SK-N-SH (cell line): ENCODE results near the gene PRIM1. TPM values are rescaled to one million over a fixed set of nuclear protein-coding genes. Genes with fewer than 3 reads are reported as not detected.
A peak's percentile ranks its signal among the peaks of the same experiment; 100 is the strongest.

Experiments
- CTCF ChIA-PET: fragments of 300-600, 350-600 bp; formaldehyde crosslinking; extraction: SDS; loops from one replicate; lab custom pipeline; 2021; lab: Yijun Ruan, JAX
- POLR2A ChIA-PET: fragments of 350-600 bp; sonication (Branson Sonifier 250); formaldehyde crosslinking; extraction: SDS; loops from one replicate; lab custom pipeline; 2020; ENCODE audit warnings: antibody characterized with exemption, inconsistent platforms; lab: Yijun Ruan, JAX
- DNase-seq: peaks from one replicate; pipeline ENCODE4 v3.0.0; 2012
- H2AFZ ChIP-seq: fragments of 200-600 bp; sonication (generic); 2 replicates; pipeline ENCODE4 v1.8.1; 2016; ENCODE audit warnings: antibody characterized with exemption, mild to moderate bottlenecking, low read depth
- H3F3A ChIP-seq: fragments of 200-600 bp; sonication (generic); replicated peaks from 2 replicates; pipeline ENCODE3; 2016; ENCODE audit warnings: antibody characterized with exemption, mild to moderate bottlenecking; ENCODE audit not compliant: insufficient read depth
- H3K27ac ChIP-seq, 2 experiments: fragments of 200-500 bp in 1 of 2; fragments of 200-600 bp in 1 of 2; sonication (Bioruptor generic) in 1 of 2; sonication (generic), shearing (Covaris generic) in 1 of 2; 2 replicates each; pipeline versions ENCODE4 v1.5.1 to v1.6.1; 2014 to 2016; ENCODE audit warnings: low read depth in 2 of 2, inconsistent platforms in 1 of 2, low read length in 1 of 2, mild to moderate bottlenecking in 1 of 2, mixed read lengths in 1 of 2
- H3K27me3 ChIP-seq: fragments of 200-600 bp; sonication (generic), shearing (Covaris generic); 2 replicates; pipeline ENCODE4 v1.6.1; 2016; ENCODE audit warnings: mixed run types; ENCODE audit not compliant: insufficient read depth
- H3K36me3 ChIP-seq, 2 experiments: fragments of 200-500 bp in 1 of 2; fragments of 200-600 bp in 1 of 2; sonication (Bioruptor generic) in 1 of 2; sonication (generic) in 1 of 2; replicated peaks in 1 of 2; 2 replicates each; pipeline versions ENCODE3 to v1.5.1; 2014 to 2016; ENCODE audit warnings: low read length in 1 of 2, mild to moderate bottlenecking in 1 of 2; ENCODE audit not compliant: insufficient read depth in 2 of 2, control insufficient read depth in 1 of 2
- H3K4me1 ChIP-seq, 2 experiments: fragments of 200-500 bp in 1 of 2; fragments of 200-600 bp in 1 of 2; sonication (Bioruptor generic) in 1 of 2; sonication (generic), shearing (Covaris generic) in 1 of 2; 2 replicates each; pipeline versions ENCODE4 v1.5.1 to v1.6.1; 2014 to 2016; ENCODE audit warnings: low read depth in 1 of 2, low read length in 1 of 2, mixed run types in 1 of 2; ENCODE audit not compliant: insufficient read depth in 2 of 2, control insufficient read depth in 1 of 2
- H3K4me2 ChIP-seq: fragments of 200-600 bp; sonication (generic), shearing (Covaris generic); 2 replicates; pipeline ENCODE4 v1.6.1; 2017; ENCODE audit warnings: mixed run types
- H3K4me3 ChIP-seq, 2 experiments: fragments of 200-500 bp in 1 of 2; fragments of 200-600 bp in 1 of 2; sonication (Bioruptor generic) in 1 of 2; sonication (generic), shearing (Covaris generic) in 1 of 2; 2 replicates each; pipeline versions ENCODE4 v1.5.1 to v1.8.1; 2014 to 2016; ENCODE audit warnings: low read depth in 2 of 2, inconsistent platforms in 1 of 2, low read length in 1 of 2, mild to moderate bottlenecking in 1 of 2, mixed read lengths in 1 of 2, moderate library complexity in 1 of 2
- H3K79me2 ChIP-seq: fragments of 200-600 bp; sonication (generic); 2 replicates; pipeline ENCODE4 v1.8.1; 2017; ENCODE audit warnings: mild to moderate bottlenecking; ENCODE audit not compliant: insufficient read depth
- H3K9ac ChIP-seq: fragments of 200-600 bp; sonication (generic); 2 replicates; pipeline ENCODE4 v1.6.1; 2017; ENCODE audit warnings: mixed run types
- H3K9me2 ChIP-seq: fragments of 200-600 bp; sonication (generic); 2 replicates; pipeline ENCODE4 v1.6.1; 2017; ENCODE audit warnings: mixed run types
- H3K9me3 ChIP-seq: fragments of 200-600 bp; sonication (generic); 2 replicates; pipeline ENCODE4 v1.6.1; 2017; ENCODE audit warnings: mixed run types, mild to moderate bottlenecking, moderate library complexity
- H4K20me1 ChIP-seq: fragments of 200-600 bp; sonication (generic); 2 replicates; pipeline ENCODE4 v1.6.1; 2017; ENCODE audit warnings: mild to moderate bottlenecking, mixed run types; ENCODE audit not compliant: insufficient read depth
- EZH2phosphoT487 ChIP-seq: fragments of 200-600 bp; sonication (generic); IDR thresholded peaks from 2 replicates; pipeline ENCODE4 v1.6.1; 2017; ENCODE audit warnings: low read depth, mixed run types, mild to moderate bottlenecking, antibody characterized with exemption, moderate library complexity, borderline replicate concordance
- FOXJ3 ChIP-seq: sonication (generic); formaldehyde crosslinking; IDR thresholded peaks from 2 replicates; pipeline ENCODE4 v1.5.1; 2020; ENCODE audit warnings: mild to moderate bottlenecking, missing genetic modification reagents
- FOXM1 ChIP-seq: IDR thresholded peaks from 2 replicates; pipeline ENCODE4 v1.4.0; 2012; ENCODE audit warnings: low read depth, mild to moderate bottlenecking
- GABPA ChIP-seq: IDR thresholded peaks from 2 replicates; pipeline ENCODE4 v1.4.0; 2012; ENCODE audit warnings: low read depth, mild to moderate bottlenecking
- JUND ChIP-seq: IDR thresholded peaks from 2 replicates; pipeline ENCODE4 v1.4.0; 2012
- MXI1 ChIP-seq: IDR thresholded peaks from 2 replicates; pipeline ENCODE4 v1.6.1; 2012; ENCODE audit warnings: mild to moderate bottlenecking, low read depth, low read length, improper control_type of control experiment
- RAD21 ChIP-seq: IDR thresholded peaks from 2 replicates; pipeline ENCODE4 v1.6.1; 2012; ENCODE audit warnings: mild to moderate bottlenecking, low read length
- RCOR1 ChIP-seq: fragments of 150-350 bp; IDR thresholded peaks from 2 replicates; pipeline ENCODE4 v1.6.1; 2017; ENCODE audit warnings: antibody characterized with exemption, low read length
- RFX5 ChIP-seq: IDR thresholded peaks from 2 replicates; pipeline ENCODE4 v1.6.1; 2012; ENCODE audit warnings: mild to moderate bottlenecking, improper control_type of control experiment, low read length
- USF1 ChIP-seq: IDR thresholded peaks from 2 replicates; pipeline ENCODE4 v1.4.0; 2012; ENCODE audit warnings: low read depth, borderline replicate concordance
- USF2 ChIP-seq: fragments of 150-350 bp; IDR thresholded peaks from 2 replicates; pipeline ENCODE4 v1.6.1; 2017; ENCODE audit warnings: antibody characterized with exemption, low read length, low read depth, borderline replicate concordance
- WGBS: methylation state at CpG from one replicate; pipeline ENCODE4 v1.1.6; 2017; ENCODE audit warnings: low lambda C conversion rate; 5-methylcytosine and 5-hydroxymethylcytosine counted together
- polyA plus RNA-seq, 3 experiments: library from polyadenylated mRNA; depleted of rRNA; stranded (reverse); fragments of >200 nt; gene quantifications; 2 replicates each; pipeline ENCODE4 v1.2.3, GENCODE V29; 2012
- TF ChIP-seq, protein P1 (sequence below): IDR thresholded peaks from 2 replicates; pipeline ENCODE4 v1.4.0; 2012; ENCODE audit warnings: low read depth, borderline replicate concordance
- TF ChIP-seq, protein P2 (sequence below): fragments of 200-600 bp; sonication (generic); IDR thresholded peaks from 2 replicates; pipeline ENCODE4 v1.6.1; 2017; ENCODE audit warnings: antibody characterized with exemption, mild to moderate bottlenecking, moderate library complexity
- TF ChIP-seq, protein P3 (sequence below): IDR thresholded peaks from 2 replicates; pipeline ENCODE4; 2012
- TF ChIP-seq, protein P4 (sequence below): fragments of 150-350 bp; IDR thresholded peaks from 2 replicates; pipeline ENCODE4 v1.6.1; 2016; ENCODE audit warnings: mild to moderate bottlenecking, low read depth, low read length

PRIM1 gene
- polyA plus RNA-seq, 1 of the 3 experiments (the other 2 are of a cell fraction), result 10.9 TPM

GRCh38 chr12:56695327-56696101 is 56.6 kb downstream of the PRIM1 start:
- peak overlapping the region; percentile 43; the same call in 1 of the 2 replicates for H2AFZ ChIP-seq
- peak overlapping the region; percentile 25; the same call in 1 of the 2 replicates for H3K4me2 ChIP-seq
- no peaks in the 10 kb centered on the region for H3K36me3 ChIP-seq
- WGBS, result 62% methylated on average over 2 of the region's 2 CpGs
- H3F3A ChIP-seq, result peaks cover 6% of the 10 kb centered on the region
- H3K4me3 ChIP-seq, result no peak overlapping the region
- H3K9me2 ChIP-seq, result no peaks in the 10 kb centered on the region
- H3K9me3 ChIP-seq, result no peaks in the 10 kb centered on the region
- no peak for DNase-seq
- peak overlapping the region in 1 of 2 experiments; percentile 57; a peak in 1 of 4 replicates for H3K27ac ChIP-seq
- ChIA-PET POLR2A (no interaction called here), CTCF (interaction anchor here (0.6 to 1.2 kb wide), 2 partner anchors 23 to 377 kb away, joined by 3 to 4 read pairs; no protein-coding TSS in a partner anchor)
- H3K79me2 ChIP-seq, result no peaks in the 10 kb centered on the region
- no peaks in the 10 kb centered on the region for H3K27me3 ChIP-seq
- peaks cover 4 to 5% of the 10 kb centered on the region in 2 experiments; a peak in 1 of 4 replicates for H3K4me1 ChIP-seq
- no peaks in the 10 kb centered on the region for H4K20me1 ChIP-seq
- H3K9ac ChIP-seq, result no peak overlapping the region
- TF ChIP-seq FOXM1, result no peak
- no peak for TF ChIP-seq USF1
- no peak for TF ChIP-seq JUND
- no peak for TF ChIP-seq RFX5
- TF ChIP-seq FOXJ3, result no peak
- no peak for TF ChIP-seq EZH2phosphoT487
- no peak for TF ChIP-seq GABPA
- TF ChIP-seq, protein P1, sequence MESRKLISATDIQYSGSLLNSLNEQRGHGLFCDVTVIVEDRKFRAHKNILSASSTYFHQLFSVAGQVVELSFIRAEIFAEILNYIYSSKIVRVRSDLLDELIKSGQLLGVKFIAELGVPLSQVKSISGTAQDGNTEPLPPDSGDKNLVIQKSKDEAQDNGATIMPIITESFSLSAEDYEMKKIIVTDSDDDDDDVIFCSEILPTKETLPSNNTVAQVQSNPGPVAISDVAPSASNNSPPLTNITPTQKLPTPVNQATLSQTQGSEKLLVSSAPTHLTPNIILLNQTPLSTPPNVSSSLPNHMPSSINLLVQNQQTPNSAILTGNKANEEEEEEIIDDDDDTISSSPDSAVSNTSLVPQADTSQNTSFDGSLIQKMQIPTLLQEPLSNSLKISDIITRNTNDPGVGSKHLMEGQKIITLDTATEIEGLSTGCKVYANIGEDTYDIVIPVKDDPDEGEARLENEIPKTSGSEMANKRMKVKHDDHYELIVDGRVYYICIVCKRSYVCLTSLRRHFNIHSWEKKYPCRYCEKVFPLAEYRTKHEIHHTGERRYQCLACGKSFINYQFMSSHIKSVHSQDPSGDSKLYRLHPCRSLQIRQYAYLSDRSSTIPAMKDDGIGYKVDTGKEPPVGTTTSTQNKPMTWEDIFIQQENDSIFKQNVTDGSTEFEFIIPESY, result no peak
- TF ChIP-seq RCOR1, result no peak
- TF ChIP-seq, protein P2, sequence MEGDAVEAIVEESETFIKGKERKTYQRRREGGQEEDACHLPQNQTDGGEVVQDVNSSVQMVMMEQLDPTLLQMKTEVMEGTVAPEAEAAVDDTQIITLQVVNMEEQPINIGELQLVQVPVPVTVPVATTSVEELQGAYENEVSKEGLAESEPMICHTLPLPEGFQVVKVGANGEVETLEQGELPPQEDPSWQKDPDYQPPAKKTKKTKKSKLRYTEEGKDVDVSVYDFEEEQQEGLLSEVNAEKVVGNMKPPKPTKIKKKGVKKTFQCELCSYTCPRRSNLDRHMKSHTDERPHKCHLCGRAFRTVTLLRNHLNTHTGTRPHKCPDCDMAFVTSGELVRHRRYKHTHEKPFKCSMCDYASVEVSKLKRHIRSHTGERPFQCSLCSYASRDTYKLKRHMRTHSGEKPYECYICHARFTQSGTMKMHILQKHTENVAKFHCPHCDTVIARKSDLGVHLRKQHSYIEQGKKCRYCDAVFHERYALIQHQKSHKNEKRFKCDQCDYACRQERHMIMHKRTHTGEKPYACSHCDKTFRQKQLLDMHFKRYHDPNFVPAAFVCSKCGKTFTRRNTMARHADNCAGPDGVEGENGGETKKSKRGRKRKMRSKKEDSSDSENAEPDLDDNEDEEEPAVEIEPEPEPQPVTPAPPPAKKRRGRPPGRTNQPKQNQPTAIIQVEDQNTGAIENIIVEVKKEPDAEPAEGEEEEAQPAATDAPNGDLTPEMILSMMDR, result no peak
- TF ChIP-seq MXI1, result no peak
- no peak for TF ChIP-seq USF2
- TF ChIP-seq, protein P3, sequence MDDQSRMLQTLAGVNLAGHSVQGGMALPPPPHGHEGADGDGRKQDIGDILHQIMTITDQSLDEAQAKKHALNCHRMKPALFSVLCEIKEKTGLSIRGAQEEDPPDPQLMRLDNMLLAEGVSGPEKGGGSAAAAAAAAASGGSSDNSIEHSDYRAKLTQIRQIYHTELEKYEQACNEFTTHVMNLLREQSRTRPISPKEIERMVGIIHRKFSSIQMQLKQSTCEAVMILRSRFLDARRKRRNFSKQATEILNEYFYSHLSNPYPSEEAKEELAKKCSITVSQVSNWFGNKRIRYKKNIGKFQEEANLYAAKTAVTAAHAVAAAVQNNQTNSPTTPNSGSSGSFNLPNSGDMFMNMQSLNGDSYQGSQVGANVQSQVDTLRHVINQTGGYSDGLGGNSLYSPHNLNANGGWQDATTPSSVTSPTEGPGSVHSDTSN, result no peak
- TF ChIP-seq, protein P4, sequence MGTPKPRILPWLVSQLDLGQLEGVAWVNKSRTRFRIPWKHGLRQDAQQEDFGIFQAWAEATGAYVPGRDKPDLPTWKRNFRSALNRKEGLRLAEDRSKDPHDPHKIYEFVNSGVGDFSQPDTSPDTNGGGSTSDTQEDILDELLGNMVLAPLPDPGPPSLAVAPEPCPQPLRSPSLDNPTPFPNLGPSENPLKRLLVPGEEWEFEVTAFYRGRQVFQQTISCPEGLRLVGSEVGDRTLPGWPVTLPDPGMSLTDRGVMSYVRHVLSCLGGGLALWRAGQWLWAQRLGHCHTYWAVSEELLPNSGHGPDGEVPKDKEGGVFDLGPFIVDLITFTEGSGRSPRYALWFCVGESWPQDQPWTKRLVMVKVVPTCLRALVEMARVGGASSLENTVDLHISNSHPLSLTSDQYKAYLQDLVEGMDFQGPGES, result no peak
- no peak for TF ChIP-seq RAD21
